ENCODE data around the gene FAM227A.

GRCh38 chr22:38684895-38685294 is 28.7 kb upstream of the FAM227A start:
- TF ChIP-seq CTCF (IDR thresholded peaks at IDR 0.05; ENCODE audit: extremely low read depth in 1 of 2, insufficient read depth in 1 of 2, low read depth in 1 of 2, low read length in 2 of 2) (no peak), MAX (IDR thresholded peaks at IDR 0.05; ENCODE audit: insufficient read depth, insufficient read length) (no peak), POLR2A (IDR thresholded peaks at IDR 0.05; ENCODE audit: low read depth, low read length) (no peak), EZH2 (IDR thresholded peaks at IDR 0.05; ENCODE audit: borderline replicate concordance, low read depth, low read length, severe bottlenecking) (no peak), POLR2AphosphoS5 (IDR thresholded peaks at IDR 0.05; ENCODE audit: insufficient read depth, low read depth, low read length) (no peak), MYC (IDR thresholded peaks at IDR 0.05; ENCODE audit: low read depth, low read length) (no peak), GATA2 (IDR thresholded peaks at IDR 0.05; ENCODE audit: insufficient read depth, insufficient read length, low read depth, low read length) (no peak), FOS (IDR thresholded peaks at IDR 0.05; ENCODE audit: borderline replicate concordance, insufficient read depth, low read length) (no peak)

All from endothelial cell of umbilical vein (primary cell).